ENCODE results near the gene RASA3. TPM values are rescaled to one million over a fixed set of nuclear protein-coding genes. Genes with fewer than 3 reads are reported as not detected.

Gene RASA3
- total and polyA plus RNA-seq, 12 donors, result 6.8 to 16.9 (median 10.3) TPM

DNA sequence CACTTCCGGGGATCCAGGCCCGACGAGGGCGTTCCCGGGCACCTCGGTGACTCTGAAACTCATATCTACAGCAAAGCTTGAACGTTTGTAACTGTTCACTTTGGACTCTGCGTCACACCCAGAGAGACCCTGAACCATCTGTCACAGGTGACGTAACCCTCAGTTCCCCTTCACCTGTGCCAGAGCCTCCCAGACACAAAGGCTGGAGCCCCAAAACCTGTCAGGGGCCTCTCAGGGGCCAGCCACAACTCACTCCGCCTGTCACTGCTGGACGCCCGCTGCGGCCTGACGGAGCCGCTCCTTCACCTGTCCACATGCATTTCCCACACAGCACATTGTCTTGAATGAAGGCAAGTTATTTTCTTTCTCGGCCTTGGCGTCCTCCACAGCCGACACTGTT, 8.0 kb downstream of the RASA3 start:
- no peak for DNase-seq
- 92 to 93% methylated on average over 18 of the region's 18 CpGs for WGBS, 2 donors
- H3K27ac ChIP-seq, result no peak overlapping the region

DNA sequence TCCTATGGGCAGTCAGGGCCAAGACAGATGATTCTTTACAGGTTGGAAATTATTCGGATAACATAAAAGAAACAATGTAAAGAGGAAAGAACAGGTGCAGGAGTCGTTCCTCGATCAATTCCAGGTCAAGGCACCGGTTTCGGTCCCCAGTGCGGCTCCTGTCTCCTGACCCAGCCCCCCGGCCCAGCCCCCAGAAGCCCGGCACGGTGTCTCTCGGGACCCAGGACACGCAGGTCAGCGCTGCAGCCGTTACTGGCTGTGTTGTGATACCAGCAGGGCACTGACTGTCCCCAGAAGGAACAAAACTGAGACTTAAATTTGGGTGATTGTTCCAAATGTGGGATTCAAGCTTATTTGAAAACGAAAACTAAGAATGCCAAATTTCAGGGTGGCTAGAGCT, 8.5 kb downstream of the RASA3 start:
- H3K4me1 ChIP-seq, result peaks cover 19 to 83% (median 44%) of the 10 kb centered on the region in 9 donors
- intact Hi-C loops (cut with DNase I), result loop anchor here in 1 of 10 donors (10.0 kb wide), 1 partner anchor 59 kb away; no protein-coding TSS in a partner anchor
- ATAC-seq, result no peak
- no peaks in the 10 kb centered on the region for H3K27me3 ChIP-seq
- no peaks in the 10 kb centered on the region for H3K9me3 ChIP-seq
- 92 to 94% methylated on average over 14 of the region's 14 CpGs for WGBS, 2 donors
- no peaks in the 10 kb centered on the region for H3K36me3 ChIP-seq
- TF ChIP-seq, protein P1, sequence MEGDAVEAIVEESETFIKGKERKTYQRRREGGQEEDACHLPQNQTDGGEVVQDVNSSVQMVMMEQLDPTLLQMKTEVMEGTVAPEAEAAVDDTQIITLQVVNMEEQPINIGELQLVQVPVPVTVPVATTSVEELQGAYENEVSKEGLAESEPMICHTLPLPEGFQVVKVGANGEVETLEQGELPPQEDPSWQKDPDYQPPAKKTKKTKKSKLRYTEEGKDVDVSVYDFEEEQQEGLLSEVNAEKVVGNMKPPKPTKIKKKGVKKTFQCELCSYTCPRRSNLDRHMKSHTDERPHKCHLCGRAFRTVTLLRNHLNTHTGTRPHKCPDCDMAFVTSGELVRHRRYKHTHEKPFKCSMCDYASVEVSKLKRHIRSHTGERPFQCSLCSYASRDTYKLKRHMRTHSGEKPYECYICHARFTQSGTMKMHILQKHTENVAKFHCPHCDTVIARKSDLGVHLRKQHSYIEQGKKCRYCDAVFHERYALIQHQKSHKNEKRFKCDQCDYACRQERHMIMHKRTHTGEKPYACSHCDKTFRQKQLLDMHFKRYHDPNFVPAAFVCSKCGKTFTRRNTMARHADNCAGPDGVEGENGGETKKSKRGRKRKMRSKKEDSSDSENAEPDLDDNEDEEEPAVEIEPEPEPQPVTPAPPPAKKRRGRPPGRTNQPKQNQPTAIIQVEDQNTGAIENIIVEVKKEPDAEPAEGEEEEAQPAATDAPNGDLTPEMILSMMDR (IDR thresholded peaks at IDR 0.05), result no peak
- H3K4me3 ChIP-seq, result no peak overlapping the region
- DNase-seq, result no peak
- peak overlapping the region in 1 of 10 donors; percentile 35 for H3K27ac ChIP-seq

More for the DNA sequence above, 8.0 kb downstream of the RASA3 start:
- TF ChIP-seq, protein P1 (IDR thresholded peaks at IDR 0.05), result no peak
- no peak for ATAC-seq
- Histone ChIP-seq H3K9me3 (no peaks in the 10 kb centered on the region), H3K4me3 (no peak overlapping the region), H3K4me1 (peaks cover 21 to 84% (median 49%) of the 10 kb centered on the region in 9 donors), H3K27me3 (no peaks in the 10 kb centered on the region), H3K36me3 (no peaks in the 10 kb centered on the region)
- intact Hi-C loops (cut with DNase I), result loop anchor here in 1 of 10 donors (10.0 kb wide), 1 partner anchor 60 kb away; no protein-coding TSS in a partner anchor

DNA sequence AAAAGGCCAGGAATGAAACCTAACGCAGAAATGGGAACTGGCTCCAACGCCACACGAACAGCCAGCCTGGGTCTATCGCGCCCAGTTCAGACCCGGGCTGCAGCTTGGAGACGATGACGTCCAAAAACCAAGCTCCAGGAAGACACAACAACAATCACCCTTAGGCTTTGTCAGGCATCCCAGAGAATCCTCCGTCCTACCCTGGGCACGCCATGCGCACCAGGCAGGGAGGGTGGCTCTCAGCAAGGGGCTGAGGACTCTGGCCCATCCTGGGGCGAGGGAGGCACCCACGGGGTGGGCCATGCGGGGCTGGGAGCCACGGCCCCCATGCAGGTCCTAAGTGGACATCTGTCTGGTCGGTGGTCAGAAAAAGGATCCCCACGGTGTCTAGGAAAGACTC, 9.0 kb downstream of the RASA3 start:
- Histone ChIP-seq H3K4me1 (peaks cover 20 to 83% (median 44%) of the 10 kb centered on the region in 9 donors), H3K36me3 (no peaks in the 10 kb centered on the region), H3K27me3 (no peaks in the 10 kb centered on the region), H3K9me3 (no peaks in the 10 kb centered on the region), H3K27ac (peak overlapping the region in 4 of 10 donors; percentile 34 to 67 (median 36)), H3K4me3 (no peak overlapping the region)
- no peak for DNase-seq
- ATAC-seq, result no peak
- intact Hi-C loops (cut with DNase I), result loop anchor here in 1 of 10 donors (10.0 kb wide), 1 partner anchor 59 kb away; no protein-coding TSS in a partner anchor
- 83 to 86% methylated on average over 17 of the region's 17 CpGs for WGBS, 2 donors
- TF ChIP-seq, protein P1 (IDR thresholded peaks at IDR 0.05), result no peak

DNA sequence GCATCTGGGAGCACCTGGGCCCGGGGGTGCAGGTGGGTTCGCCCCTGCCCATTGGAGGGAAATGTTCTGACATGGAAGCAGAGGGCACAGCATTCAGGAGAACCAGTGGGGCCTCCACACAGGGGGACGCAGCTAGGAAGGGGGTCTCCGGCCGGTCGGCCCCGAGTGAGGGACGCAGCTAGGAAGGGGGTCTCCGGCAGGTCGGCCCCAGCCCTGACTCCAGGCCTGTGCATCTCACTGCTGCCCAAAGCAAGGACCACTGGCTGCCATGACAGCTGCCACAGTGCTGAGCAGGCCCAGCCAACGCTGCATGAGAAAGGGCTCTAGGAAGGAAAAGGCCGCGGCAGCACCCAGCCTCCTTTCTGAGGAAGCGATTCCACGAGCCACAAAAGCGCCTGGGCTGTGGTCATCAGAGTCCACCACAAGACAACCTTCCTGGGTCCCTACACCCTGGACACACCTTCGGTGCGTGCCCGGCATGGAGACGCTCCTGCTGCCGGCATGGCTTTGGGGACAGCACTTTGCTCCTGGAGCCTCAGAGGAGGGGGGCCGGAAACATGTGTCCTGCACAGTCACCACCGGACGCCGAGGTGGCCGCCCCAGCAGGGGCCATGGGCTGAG, 9.7 kb downstream of the RASA3 start:
- Histone ChIP-seq H3K27ac (peak overlapping the region in 7 of 10 donors; percentile 12 to 67 (median 35)), H3K27me3 (no peaks in the 10 kb centered on the region), H3K4me1 (peaks cover 13 to 83% (median 39%) of the 10 kb centered on the region in 9 donors), H3K4me3 (no peak overlapping the region), H3K9me3 (no peaks in the 10 kb centered on the region), H3K36me3 (no peaks in the 10 kb centered on the region)
- TF ChIP-seq, protein P1 (IDR thresholded peaks at IDR 0.05), result no peak
- DNase-seq, result no peak
- ATAC-seq, result peak in 3 of 8 donors; percentile 19 to 38 (median 31)
- WGBS, 2 donors, result 74 to 83% methylated on average over 26 of the region's 26 CpGs
- intact Hi-C loops (cut with DNase I), result loop anchor here in 1 of 10 donors (10.0 kb wide), 1 partner anchor 58 kb away; no protein-coding TSS in a partner anchor

Data from heart right ventricle (tissue), 16 donors.